HL-60/S4 treated with retinoic acid at 250 ng/mL for 4 days and 3 days (cell line): Measurements from ENCODE around the gene CDK2.

Experiments
- in situ Hi-C: fragments of 300-500 bp; cut with MboI; formaldehyde crosslinking; loops from 2 replicates; pipeline ENCODE4 v1.7.0; 2022; ENCODE audit warnings: low sequenced_read_pairs

Gene CDK2

GRCh38 chr12:55937981-55938380, 28.6 kb upstream of the CDK2 start:
- in situ Hi-C loops: no loop called here

- in situ Hi-C loops: no loop called here
Measured at GRCh38 chr12:55938826-55939501, 27.7 kb upstream of the CDK2 start.

DNA sequence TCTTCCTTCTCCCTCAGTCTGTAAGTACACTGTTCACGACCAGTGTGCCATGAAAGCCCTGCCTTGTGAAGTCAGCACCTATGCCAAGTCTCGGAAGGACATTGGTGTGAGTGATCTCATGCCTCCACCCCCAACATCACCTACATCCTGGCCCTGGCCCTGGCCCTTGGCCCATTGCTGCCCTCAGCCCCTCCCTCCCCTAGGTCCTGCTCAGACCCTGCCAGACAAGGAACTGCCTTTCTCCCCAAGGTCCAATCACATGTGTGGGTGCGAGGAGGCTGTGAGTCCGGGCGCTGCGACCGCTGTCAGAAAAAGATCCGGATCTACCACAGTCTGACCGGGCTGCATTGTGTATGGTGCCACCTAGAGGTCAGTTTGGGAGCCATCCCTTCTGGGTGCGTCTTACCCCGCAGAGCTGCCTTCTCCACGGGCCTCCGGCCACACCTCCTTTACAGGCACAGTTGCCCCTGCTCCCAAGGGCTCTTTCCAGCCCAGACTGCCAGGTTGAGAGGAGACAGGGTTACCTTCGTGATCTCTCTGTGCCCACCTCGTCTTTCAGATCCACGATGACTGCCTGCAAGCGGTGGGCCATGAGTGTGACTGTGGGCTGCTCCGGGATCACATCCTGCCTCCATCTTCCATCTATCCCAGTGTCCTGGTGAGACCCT, 26.4 kb upstream of the CDK2 start:
- in situ Hi-C loops: no loop called here

GRCh38 chr12:55942055-55942454, 24.6 kb upstream of the CDK2 start:
- in situ Hi-C loops: no loop called here

- in situ Hi-C loops: no loop called here
Measured at GRCh38 chr12:55942577-55943136, 24.0 kb upstream of the CDK2 start.

DNA sequence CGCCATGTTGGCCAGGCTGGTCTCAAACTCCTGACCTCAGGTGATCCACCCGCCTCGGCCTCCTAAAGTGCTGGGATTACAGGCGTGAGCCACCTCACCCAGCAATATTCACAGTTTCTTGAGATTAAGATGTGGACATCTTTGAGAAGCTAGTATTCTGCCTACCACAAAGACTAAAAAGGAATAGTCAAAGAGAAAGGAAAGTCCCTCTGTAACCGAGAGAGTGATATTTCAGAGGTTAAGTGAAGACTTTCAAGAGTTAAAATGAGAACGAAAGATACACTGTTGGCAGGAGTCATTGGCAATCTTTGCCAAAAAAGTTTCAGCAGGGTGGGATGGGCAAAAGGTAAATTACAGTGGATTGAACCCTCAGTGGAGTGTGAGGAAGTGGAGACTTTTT, 20.1 kb upstream of the CDK2 start:
- in situ Hi-C loops: no loop called here

DNA sequence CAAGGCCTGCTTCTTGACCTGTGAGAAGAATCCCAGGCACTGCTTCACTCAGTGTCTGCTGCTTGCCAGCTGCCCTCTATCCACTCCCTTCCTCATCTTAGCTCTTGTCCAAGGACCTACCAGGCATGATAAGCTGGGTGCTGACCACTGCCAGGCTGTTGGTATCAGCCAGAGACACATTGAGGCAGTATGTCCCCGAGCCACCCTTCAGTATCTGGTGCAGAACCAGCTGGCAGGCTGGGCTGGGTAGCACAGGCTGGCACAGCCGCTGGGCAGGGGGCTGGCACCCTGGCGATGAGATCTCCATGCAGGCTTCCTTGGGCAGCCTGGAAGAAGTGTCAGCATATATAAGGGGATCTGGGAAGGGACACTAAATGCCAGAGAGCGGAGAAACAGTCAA, 11.3 kb upstream of the CDK2 start:
- in situ Hi-C loops: no loop called here

DNA sequence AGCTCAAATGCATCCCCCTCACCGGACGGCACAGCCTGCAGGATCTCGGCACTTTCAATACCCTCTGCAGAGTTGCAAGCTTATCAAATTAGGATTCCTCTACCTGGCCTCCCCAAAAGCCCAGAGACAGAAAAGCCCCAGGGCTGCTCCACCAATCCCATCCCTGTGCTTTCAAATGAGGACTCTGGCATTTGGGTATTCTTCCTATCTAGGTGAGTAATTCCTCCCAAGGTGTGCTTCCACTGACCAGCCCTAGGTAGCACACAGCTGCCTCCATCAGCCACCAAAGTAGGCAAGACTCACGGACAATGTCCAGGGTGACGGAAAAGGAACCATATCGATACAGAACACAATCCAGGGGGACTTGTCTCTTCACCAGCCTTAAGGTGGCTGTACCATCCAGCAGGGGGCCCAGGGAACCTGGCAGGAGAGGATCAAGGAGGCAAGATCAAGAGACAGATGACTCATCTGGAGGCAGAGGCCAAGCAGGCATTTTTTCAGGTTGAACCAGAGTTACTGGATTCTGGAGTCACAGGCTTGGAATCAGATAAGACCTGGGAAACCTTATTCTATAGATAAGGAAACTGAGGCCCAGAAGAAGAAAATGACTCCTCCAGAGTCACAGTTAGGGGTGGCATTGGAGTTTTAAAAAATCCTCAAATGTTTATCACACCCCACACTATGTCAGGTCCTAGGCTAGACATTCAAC, 10.7 kb upstream of the CDK2 start:
- in situ Hi-C loops: no loop called here

DNA sequence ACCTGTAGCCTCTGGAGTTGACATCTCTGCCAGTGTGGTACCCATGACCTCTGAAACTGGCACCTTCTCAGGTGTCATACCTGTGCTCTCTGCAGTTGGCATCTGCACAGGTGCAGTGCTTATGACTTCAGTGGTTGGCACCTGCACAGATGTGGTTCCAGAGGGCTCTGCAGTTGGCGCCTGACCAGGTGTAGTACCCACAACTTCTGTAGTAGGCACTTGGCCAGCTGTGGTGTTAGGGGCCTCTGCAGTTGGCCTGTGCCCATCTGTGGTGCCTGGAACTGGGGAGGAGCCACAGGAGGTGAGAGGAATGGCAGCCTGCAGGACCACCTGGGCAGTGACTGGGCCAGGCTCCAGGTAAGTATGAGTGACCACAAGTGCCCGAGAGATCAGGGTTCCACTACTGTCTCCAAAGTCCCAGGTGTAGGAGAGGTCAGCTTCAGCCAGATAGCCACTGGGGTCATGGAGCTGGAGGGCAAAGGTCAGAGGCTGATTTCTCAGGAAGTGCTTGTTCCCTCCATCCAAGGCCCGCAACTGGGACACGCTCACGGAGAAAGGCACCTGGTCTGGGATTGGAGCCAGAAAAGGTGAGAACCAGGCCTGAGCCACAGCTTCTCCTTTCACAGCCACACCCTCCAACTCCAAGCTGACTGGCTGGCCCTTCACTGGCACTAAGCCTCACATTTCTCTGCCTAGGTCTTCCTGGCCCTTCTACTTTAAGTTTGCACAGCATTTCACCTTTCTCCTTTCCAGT, 9.3 kb upstream of the CDK2 start:
- in situ Hi-C loops: no loop called here

DNA sequence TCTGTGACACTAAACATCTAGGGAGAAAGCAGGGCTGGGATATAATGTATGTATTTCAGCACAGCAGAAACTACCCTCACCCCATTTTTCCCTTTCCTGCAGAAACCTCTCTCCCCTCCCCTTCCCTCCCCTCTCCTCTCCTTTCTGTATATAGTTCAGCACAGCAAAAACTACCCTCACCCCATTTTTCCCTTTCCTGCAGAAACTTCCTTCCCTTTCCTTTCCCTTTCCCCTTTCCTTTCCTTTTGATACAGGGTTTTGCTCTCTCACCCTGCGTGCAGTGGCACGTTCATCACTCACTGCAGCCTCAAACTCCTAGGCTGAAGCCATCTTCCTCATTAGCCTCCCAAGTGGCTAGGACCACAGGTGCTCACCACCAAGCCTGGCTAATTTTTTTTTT, 2.9 kb upstream of the CDK2 start:
- in situ Hi-C loops: no loop called here

- in situ Hi-C loops: no loop called here
Measured at GRCh38 chr12:55965240-55965639, 1.4 kb upstream of the CDK2 start.

GRCh38 chr12:55965941-55966407, 656 bp upstream of the CDK2 start, which contains the start of gene PMEL:
PMEL (minus strand) TSS chr12:55966042; CDS start chr12:55966011, 31 bp downstream.
- in situ Hi-C loops: no loop called here

DNA sequence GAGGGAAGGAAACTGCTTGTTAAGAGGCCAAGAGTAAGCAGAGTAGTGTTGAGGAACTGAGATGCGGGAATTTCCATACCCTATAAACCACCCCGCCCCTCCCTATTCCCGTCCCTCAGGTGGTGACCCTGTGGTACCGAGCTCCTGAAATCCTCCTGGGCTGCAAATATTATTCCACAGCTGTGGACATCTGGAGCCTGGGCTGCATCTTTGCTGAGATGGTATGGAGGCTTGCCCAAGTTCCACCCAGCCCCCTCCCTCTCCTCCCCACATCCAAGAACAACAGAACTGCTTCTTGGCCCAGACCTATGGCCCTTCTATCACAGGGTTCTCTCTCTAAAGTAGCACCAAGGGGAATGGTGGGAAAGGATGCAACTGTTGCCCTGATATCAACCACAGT, 2.7 kb downstream of the CDK2 start:
- in situ Hi-C loops: no loop called here

DNA sequence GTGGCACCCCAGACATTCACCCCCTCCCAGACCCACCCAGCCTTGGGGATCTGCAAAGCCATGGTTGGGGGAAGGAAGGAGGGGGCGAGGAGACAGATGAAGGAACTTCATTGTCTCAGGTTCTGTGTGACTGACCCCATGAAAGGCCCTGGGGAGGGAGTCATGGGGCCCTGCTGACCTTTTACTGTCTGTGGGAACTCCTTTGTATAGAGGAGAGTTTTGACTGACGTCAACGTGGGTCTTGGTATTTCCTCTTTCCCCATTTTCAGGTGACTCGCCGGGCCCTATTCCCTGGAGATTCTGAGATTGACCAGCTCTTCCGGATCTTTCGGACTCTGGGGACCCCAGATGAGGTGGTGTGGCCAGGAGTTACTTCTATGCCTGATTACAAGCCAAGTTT, 4.1 kb downstream of the CDK2 start:
- in situ Hi-C loops: no loop called here

GRCh38 chr12:55972042-55972441, 5.4 kb downstream of the CDK2 start:
- in situ Hi-C loops: no loop called here

DNA sequence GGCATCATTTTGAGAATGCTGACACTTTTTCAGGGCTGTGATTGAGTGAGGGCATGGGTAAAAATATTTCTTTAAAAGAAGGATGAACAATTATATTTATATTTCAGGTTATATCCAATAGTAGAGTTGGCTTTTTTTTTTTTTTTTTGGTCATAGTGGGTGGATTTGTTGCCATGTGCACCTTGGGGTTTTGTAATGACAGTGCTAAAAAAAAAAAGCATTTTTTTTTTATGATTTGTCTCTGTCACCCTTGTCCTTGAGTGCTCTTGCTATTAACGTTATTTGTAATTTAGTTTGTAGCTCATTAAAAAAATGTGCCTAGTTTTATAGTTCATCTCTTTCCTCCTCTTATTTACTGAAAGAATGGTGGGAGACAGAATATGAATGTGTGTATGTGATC, 5.8 kb downstream of the CDK2 start:
- in situ Hi-C loops: no loop called here

DNA sequence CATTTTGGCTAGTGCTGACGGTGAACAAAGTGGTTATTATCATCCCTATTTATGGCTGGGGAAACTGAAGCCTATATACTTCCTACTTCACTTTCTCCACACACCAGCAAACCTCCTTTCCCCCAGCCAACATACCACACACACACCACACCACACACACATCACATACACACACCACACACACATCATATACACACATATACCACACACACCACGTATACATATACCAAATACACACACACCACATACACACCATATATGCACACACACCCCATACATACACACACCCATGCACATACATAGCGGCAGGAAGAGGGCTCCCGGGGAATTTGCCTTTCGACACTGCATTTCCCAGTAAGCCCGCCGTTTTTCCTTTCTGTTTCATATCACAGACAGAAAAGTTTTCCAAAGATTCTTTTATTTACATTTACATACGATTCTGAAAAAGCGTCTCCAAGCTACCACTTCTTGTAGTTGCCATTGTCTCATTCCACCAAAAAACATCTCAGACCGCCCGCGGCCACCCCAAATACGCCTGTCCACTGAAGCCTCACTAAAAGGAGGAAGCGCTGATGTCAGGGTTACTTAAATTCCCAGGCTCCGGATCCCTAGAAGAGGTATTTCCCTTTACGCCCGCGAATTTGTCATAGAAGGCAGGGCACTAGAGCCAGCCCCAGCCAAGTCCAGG, 6.4 kb downstream of the CDK2 start:
- in situ Hi-C loops: no loop called here

DNA sequence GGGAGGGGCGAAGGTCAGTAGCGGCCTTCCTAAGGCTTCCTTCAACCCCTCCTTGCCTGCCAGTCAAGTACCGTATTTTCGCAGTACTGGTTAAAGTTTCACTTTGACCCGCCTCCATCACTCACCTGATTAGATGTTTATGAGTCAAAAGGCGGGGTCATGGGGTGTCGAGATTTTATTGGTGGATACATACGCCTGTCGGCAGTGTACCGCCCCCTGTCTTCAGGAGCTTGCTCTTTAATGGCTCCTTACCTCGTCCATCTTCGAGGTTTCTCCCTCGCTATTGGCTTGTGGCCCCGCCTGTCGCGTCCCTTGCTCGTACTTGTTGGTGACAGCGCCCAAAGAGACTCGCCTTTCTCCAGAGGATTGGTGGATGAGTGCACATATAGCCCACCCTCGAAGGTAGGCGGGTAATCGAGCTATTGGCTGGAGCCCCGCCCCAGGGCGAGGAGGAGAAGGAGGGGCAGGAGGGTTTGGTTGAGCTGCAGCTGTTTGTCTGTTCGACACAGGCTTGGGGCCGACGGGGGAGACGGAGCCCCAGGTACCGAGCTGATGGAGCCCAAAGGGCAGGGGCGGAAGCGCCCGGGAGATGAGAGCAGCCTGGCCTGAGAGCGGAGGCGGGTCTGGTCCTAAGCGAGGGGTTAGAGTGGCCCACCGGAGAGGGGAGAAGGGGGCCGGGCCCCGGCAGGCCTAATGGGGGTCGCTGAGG, 7.1 kb downstream of the CDK2 start, which contains the start of gene RAB5B:
Gene RAB5B, plus strand, starts transcription at position 480 of the 709 bp plus-strand sequence. CDS start 12,883 bp downstream, outside the sequence.
- in situ Hi-C loops: no loop called here

DNA sequence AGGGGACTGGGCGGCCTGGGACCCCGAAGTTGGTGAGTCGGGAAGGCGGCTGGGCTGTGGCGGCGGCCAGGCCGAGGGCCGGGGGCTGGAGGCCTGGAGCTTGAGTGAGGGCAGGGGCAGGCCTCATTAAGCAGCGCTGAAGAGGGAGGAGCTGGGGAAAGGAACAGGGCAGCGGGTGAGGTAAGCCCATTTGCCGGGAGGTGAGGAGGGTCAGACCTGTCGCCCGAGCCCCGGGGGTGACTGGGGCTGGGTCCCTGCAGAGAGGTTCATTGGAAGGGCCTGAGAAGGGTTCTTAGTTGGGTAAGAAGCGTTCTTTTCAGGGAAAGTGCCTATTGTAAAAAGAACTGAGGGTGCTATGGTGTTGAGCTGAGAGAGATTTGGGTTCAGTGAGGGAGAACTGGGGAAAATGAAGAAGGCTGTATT, 7.7 kb downstream of the CDK2 start:
- in situ Hi-C loops: no loop called here

DNA sequence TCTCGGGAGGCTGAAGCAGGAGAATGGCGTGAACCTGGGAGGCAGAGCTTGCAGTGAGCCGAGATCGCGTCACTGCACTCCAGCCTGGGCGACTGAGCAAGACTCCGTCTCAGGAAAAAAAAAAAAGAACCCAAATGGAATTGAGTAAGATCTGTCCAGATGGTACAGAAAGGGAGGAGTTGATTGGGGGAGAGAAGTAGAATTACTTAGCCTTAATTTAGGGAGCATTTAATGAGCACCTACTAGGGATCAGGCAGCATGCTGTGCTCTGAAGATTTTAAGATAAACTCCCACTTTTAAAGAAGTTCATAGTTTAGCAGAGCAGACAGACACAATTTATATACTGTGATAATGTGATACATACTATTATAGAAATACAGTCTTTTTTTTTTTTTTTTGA, 11.8 kb downstream of the CDK2 start:
- in situ Hi-C loops: no loop called here
